Measurements from ENCODE around the gene PTGIS.
"Not testable (repeated sequence)": the region's sequence is repeated elsewhere in the genome, so short reads cannot be mapped to it uniquely, and the experiment has no call there.

Gene PTGIS

GRCh38 chr20:49578436-49578835 is 10.5 kb upstream of the PTGIS start:
- DNase-seq: no peak

GRCh38 chr20:49575551-49576060 is 7.7 kb upstream of the PTGIS start:
- no peak for DNase-seq

DNA sequence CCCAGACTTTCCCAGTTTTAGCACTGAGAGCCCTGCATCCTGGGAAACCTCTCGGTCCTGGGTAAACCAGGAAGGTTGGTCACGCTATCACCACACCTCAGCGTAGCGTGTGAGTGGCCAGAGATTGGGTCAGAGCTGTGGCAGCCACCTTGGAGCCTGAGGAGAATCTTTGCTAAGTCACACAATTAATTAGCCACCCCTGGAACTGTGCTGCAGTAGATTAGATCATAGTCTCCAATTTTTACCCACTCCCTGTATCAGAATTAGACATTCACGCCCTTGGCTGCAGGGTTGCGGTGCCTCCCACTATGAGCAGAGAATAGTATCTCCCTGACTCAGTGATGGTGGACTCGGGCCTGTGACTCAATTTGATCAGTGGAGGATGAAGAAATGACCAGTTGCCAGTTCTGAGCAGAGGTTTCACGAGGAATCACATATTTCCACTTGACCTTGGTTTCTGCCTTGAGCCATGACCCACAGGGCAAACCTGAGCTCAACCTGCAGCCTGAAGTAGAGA is 6.0 kb upstream of the PTGIS start:
- no peak for DNase-seq

GRCh38 chr20:49572857-49573256 is 4.9 kb upstream of the PTGIS start:
- no peak for DNase-seq

GRCh38 chr20:49571553-49571835 is 3.6 kb upstream of the PTGIS start:
- no peak for DNase-seq

DNA sequence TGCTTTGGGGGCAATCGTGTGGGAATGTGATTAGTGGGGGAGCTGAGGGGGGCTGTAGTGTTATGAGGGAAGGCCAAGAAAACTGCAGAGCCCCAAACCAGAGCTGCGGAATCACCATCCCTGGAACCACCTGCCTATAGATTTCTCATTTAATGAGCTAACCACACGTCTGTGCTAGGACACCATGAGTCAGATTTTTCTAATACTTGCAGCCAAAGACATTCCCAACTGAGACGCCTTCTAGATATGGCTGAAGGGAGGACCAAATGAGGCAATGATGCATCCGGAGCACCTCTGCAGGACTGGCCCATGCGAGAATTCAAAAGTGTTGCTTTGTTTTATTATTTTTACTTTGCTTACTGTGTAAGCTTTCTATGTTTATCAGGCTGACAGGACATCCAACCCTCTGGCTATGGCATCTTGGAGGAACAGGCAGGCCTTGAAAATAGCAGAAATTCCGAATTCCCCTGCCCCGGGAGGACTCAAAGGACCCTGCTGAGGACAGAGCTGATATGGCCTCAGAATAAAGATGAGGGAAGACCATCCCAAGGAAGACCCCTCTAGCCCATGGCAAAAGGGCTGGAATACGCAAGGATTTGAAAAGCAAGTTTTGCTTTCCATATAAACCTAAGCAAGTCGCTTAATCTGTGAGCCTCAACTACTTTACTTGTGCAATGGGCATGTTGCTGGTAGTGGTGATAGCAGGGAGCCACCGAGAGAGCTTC is 3.1 kb upstream of the PTGIS start:
- DNase-seq: no peak

DNA sequence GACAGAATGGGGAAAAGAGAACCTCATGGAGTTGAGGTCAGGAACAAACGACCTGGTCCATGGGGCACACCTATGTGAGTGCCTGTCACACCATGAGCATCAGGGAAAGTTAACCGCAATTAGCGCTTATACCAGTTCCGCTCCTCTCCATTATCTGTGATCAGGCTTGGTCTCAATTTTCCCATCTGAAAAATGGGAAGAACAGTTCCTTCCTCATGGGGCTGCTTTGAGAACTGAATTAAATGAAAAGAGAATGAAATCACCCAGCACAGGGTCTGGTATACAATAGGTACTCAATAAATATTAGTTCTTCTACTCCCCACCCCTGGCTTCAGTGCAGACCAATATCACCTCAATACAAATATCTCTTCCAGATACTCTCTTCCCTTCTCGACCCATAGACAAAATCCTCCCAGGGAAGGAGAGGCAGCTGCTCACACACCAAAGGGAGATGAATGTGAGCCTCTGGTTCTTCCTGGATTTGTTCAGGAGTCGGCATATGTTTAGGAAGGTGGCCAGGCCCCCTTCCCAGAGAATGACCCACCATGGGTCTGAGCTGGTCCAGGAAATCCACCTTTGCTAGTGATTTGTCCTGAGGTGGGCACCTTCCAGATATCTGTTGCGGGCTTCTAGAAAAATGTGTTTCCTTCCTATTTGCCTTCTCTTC is 2.4 kb upstream of the PTGIS start:
- no peak for DNase-seq

DNA sequence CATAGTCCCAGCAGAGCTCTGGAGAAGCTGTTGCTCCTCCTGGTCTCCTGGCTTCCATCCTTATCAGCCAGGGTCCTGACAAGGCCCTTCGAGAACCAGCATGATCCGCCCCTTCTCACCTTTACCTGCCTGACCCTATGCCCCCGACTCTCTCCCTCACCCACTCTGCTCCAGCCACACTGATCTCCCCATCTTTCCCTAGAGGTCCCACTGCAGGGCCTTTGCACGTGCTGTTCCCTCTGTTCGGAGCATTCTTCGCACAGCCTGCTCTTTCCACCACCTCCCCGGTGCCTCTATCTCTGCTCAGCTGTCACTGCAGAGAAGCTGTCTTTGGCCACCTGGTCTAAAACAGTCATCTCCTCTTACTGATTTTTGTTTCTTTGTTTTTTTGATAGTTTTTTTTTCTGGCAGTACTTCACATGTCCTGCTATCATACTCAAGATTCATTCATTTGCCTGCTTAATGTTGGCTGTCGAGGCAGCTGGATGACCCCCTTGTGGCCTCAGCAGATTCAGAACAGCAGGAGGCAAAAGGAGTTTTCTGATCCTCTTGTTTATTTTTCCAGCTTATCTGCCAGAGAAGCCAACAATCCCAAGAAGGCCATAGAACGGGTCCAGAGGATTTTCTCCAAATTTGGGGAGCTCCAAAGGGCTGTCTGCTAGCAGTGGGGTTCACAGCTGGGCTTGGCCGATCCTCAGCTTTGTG is 1.6 kb upstream of the PTGIS start:
- DNase-seq: no peak

- DNase-seq: no peak
These were observed 578 bp upstream of the PTGIS start for GRCh38 chr20:49568278-49569151.

DNA sequence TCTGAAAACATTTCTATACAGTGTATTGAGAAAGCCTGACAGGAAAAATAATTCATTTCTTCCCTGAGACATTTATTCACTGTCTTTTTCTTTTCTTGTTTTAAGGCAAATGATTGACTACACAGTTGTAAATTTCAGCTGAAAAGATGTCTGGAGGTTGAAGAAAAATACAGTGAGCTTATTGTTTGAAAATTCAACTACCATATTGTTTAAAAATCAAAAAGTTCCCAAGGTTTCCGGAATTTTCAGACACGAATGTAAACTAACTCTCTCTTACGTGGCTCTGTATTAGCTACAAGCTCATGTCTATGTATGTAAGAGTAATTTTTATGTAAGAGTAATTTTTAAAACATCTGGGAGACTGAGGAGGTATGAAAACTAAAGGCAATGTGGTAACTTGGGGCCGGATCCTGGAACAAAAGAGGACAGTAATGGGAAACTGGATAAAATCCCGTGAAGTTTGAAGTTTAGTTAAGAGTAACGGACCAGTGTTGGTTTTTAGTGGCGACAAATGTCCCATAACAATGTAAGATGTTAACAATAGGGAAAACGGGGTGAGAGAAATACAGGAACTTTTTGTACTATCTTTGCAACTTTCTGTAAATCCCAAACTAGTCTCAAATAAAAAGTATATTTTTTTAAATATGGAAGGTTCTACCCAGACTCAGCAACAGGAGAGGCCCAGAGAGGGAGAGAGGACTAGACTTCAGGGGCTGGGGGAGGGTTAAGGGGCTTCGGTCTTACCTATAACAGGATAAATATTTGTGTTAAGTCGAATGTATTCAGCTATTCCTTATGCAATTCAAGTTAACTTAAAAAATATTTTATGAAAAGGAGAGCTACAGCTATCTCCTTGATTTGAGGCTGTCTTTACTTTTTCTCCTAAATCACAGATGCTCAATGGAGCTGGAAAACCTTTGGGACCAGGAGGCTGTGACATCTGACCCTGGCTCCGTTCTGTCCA is 1.3 kb downstream of the PTGIS start:
- no peak for DNase-seq

GRCh38 chr20:49564991-49565390 is 2.9 kb downstream of the PTGIS start:
- not testable (repeated sequence) for DNase-seq

GRCh38 chr20:49563015-49563980 is 4.6 kb downstream of the PTGIS start:
- no peak for DNase-seq

GRCh38 chr20:49562311-49563014 is 5.5 kb downstream of the PTGIS start:
- DNase-seq: no peak

DNA sequence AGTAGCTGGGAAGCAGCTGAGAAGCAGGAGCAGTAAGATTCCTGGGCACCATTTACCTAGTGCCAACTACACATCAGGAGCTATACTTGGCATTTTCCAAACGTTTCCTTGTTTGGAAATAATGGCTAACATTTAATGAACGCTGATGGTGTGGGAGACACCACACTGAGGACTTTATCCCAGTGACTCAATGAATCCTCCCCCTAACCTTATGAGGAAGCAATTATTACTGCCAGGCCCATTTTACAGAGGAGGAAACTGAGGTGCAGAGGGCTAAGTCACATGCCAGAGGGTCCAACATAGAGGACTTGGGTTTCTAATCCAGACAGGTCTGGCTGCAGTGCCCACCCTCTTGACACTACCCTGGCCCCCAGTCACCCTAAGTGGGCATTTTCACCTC is 6.1 kb downstream of the PTGIS start:
- no peak for DNase-seq

- no peak for DNase-seq
These were observed 6.7 kb downstream of the PTGIS start for GRCh38 chr20:49561256-49561655.

DNA sequence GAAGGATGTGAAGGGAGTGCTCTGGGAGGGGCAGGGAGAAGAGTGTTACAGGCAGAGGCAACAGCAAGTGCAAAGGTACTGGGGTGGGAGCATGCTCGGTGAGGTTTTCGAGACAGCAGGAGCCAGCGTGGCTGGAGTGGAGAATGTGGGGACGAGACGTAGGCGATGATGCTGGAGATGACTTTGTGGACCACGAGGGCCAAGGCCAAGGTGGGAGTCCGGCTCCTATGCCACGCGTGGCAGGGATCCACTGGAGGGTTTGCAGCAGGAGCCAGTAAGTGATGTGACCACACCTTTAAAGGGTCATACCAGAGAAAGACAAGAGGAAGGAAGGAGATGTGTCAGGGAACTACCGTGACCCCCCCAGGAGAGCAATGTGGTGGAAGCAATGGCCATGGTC is 7.3 kb downstream of the PTGIS start:
- no peak for DNase-seq

DNA sequence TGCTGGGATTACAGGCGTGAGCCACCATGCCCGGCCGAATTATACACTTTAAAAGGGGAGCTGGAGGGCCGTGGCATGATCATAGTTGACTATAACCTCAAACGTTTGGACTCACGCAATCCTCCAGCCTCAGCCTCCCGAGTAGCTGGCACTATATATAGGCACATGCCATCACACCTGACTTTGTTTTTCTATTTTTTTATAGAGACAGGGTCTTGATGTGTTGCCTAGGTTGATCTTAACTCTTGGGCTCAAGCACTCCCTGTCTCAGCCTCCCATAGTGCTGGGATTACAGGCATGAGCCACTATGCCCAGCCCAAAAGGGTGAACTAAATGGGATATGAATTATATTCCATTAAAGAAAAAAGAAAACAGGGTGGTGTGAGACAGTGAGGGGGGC is 7.8 kb downstream of the PTGIS start:
- DNase-seq: no peak

DNA sequence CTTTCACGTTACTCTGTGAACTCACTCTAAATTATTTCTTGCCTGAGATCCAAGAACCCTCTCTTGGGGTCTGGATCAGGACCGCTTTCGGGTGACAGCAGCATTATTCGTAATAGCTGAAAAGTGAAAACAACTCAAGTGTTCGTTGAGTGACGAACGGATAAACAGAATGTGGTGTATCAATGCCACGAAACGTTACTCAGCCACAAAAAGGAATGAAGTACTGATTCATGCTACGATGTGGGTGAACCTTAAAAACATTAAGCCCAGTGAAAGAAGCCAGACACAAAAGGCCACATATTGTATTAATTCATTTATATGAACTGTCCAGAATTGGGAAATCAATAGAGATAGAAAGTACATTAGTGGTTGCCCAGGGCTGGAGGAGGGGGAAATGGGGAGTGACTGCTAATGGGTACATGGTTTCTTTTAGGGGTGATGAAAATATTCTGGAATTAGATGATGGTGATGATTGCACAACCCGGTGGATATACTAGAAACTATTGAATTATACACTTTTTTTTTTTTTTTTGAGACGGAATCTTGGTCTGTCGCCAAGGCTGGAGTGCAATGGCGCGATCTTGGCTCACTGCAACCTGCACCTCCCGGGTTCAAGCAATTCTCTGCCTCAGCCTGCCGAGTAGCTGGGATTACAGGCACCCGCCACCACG is 8.4 kb downstream of the PTGIS start:
- DNase-seq: no peak

DNA sequence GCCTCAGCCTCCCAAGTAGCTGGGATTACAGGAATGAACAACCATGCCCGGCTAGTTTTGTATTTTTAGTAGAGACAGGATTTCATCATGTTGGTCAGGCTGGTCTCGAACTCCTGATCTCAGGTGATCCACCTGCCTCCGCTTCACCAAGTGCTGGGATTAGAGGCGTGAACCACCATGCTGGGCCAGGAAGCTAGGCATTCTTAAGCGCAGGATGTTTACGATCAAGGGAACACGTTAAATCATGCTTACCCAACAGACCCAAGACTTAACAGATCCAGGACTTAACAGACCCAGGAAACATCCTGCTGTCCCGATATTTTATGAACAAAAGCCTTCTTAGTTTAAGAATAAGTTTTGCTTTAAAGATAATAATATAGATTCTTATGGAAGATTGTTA is 9.1 kb downstream of the PTGIS start:
- DNase-seq: no peak
